ENCODE data around the gene LY6G6F. TPM values are rescaled to one million over a fixed set of nuclear protein-coding genes. Genes with fewer than 3 reads are reported as not detected.

The LY6G6F gene
- total RNA-seq, 1 experiment from 2014 or later: not detected

GRCh38 chr6:31661262-31662123 is 45.2 kb upstream of the LY6G6F start:
- ChIA-PET POLR2A (interaction anchor here (0.6 to 7.9 kb wide), 31 partner anchors 9 to 1657 kb away, joined by 3 to 263 read pairs (median 3); partner anchors contain the start of genes APOM, ATP6V1G2, BAG6 and CLIC1), CTCF (interaction anchor here (0.6 to 0.9 kb wide), 3 partner anchors 37 to 164 kb away, joined by 3 read pairs; partner anchors contain the start of gene ABHD16A)
- BruUV-seq (replicated peaks): no TSS peak
- H3K4me1 Mint-ChIP-seq (ENCODE audit: insufficient read depth, unreplicated experiment): peaks cover 44% of the 10 kb centered on the region
- H3K9me3 Mint-ChIP-seq (ENCODE audit: unreplicated experiment): no peaks in the 10 kb centered on the region
- H3K4me3 Mint-ChIP-seq (ENCODE audit: unreplicated experiment): peak overlapping the region; percentile 89
- intact Hi-C loops (cut with micrococcal nuclease): loop anchor here (5.0 kb wide), 1 partner anchor 39 kb away; the partner anchor contains the start of gene PRRC2A
- DNase-seq (ENCODE audit: unreplicated experiment): no peak
- H3K36me3 Mint-ChIP-seq (ENCODE audit: insufficient read depth, unreplicated experiment): peaks cover 68% of the 10 kb centered on the region
- no peaks in the 10 kb centered on the region for H3K27me3 Mint-ChIP-seq (ENCODE audit: insufficient read depth, unreplicated experiment)
- TF ChIP-seq, protein P1, sequence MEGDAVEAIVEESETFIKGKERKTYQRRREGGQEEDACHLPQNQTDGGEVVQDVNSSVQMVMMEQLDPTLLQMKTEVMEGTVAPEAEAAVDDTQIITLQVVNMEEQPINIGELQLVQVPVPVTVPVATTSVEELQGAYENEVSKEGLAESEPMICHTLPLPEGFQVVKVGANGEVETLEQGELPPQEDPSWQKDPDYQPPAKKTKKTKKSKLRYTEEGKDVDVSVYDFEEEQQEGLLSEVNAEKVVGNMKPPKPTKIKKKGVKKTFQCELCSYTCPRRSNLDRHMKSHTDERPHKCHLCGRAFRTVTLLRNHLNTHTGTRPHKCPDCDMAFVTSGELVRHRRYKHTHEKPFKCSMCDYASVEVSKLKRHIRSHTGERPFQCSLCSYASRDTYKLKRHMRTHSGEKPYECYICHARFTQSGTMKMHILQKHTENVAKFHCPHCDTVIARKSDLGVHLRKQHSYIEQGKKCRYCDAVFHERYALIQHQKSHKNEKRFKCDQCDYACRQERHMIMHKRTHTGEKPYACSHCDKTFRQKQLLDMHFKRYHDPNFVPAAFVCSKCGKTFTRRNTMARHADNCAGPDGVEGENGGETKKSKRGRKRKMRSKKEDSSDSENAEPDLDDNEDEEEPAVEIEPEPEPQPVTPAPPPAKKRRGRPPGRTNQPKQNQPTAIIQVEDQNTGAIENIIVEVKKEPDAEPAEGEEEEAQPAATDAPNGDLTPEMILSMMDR (IDR thresholded peaks at IDR 0.05; ENCODE audit: unreplicated experiment): no peak
- H3K27ac Mint-ChIP-seq (ENCODE audit: low read depth, unreplicated experiment): peak overlapping the region; percentile 64

DNA sequence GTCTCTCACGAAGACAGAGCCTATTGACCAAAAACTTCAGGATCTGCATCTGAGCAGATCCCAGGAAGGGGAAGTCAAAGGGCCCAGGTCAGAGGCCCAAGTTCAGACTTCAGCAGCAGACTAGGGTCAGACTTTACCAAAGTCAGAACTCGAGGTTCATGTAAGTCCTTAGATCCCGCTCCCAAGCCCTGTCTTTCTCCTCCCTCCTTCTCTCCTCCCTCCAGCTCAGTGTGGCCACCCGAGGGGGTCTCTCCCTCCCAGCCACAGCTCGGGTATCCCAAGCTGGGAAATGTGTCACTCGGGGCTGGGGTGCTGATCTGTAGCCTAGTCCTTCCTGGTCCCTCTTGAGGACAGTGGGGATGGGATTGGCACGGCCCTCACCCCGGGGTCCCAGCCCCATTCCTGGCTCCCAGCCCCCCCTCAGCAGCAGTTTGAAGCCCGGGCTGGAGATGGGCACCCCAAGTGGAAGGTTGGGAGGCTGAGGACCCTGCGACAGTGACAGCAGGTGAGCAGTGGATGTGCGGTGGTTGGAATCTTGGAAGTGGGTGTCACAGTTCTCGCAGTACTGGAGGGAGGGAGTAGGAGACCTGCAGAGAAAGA is 44.4 kb upstream of the LY6G6F start:
- ChIA-PET CTCF (interaction anchor here (0.6 to 0.7 kb wide), 3 partner anchors 119 to 391 kb away, joined by 3 to 4 read pairs (median 4); no protein-coding TSS in a partner anchor), POLR2A (interaction anchor here (0.8 to 7.9 kb wide), 8 partner anchors 10 to 309 kb away, joined by 3 to 263 read pairs (median 6); partner anchors contain the start of genes APOM, ATP6V1G2, BAG6 and DXO)
- Mint-ChIP-seq H3K4me3 (ENCODE audit: unreplicated experiment) (peak overlapping the region; percentile 89), H3K36me3 (ENCODE audit: insufficient read depth, unreplicated experiment) (peaks cover 69% of the 10 kb centered on the region), H3K4me1 (ENCODE audit: insufficient read depth, unreplicated experiment) (peaks cover 42% of the 10 kb centered on the region), H3K9me3 (ENCODE audit: unreplicated experiment) (no peaks in the 10 kb centered on the region), H3K27me3 (ENCODE audit: insufficient read depth, unreplicated experiment) (no peaks in the 10 kb centered on the region), H3K27ac (ENCODE audit: low read depth, unreplicated experiment) (no peak overlapping the region)
- BruUV-seq (replicated peaks): no TSS peak
- TF ChIP-seq, protein P1 (IDR thresholded peaks at IDR 0.05; ENCODE audit: unreplicated experiment): no peak
- DNase-seq (ENCODE audit: unreplicated experiment): no peak
- intact Hi-C loops (cut with micrococcal nuclease): loop anchor here (5.0 kb wide), 1 partner anchor 40 kb away; the partner anchor contains the start of gene PRRC2A

DNA sequence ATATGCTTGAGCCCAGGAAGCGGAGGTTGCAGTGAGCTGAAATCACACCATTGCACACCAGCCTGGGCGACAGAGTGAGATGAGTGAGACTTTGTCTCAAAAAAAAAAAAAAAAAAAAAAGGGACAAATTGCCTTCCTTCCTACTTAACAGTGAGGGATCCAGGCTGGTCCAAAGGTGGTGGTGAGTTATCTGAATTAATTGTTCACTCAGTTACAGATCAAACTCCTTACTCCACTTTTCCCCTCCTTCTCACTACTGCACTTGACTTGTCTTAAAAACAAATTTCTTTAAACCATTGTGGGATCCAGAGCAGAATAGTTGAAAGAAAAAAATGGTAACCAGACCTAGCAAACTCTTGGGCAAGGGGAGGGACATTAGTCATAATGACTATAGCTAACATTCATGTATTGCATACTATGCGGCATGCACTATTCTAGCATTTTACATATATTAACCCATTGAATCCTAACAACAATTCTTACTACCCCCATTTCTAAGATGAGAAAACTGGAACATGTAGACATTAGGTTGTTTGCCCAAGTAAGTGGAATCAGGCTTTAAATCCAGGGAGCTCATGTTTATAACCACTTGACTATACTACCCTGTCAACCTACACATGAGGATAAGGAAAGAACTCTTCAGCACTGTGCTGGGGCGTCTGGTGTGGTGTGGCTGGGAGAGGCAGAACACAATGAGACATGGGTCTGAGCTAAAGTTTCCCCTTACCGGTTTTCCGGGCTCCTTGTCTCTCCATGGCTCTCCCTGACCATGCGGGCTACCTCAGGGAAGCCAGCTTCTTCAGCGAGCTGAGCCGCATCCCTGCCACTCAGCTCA is 43.3 kb upstream of the LY6G6F start:
- TF ChIP-seq, protein P1 (IDR thresholded peaks at IDR 0.05; ENCODE audit: unreplicated experiment): no peak
- H3K4me3 Mint-ChIP-seq (ENCODE audit: unreplicated experiment): peak overlapping the region; percentile 99
- no peaks in the 10 kb centered on the region for H3K27me3 Mint-ChIP-seq (ENCODE audit: insufficient read depth, unreplicated experiment)
- H3K36me3 Mint-ChIP-seq (ENCODE audit: insufficient read depth, unreplicated experiment): peaks cover 77% of the 10 kb centered on the region
- BruUV-seq (replicated peaks): no TSS peak
- CTCF ChIA-PET: interaction anchor here (0.6 to 0.9 kb wide), 5 partner anchors 8 to 390 kb away, joined by 4 to 9 read pairs (median 4); partner anchors contain the start of gene APOM
- H3K4me1 Mint-ChIP-seq (ENCODE audit: insufficient read depth, unreplicated experiment): peaks cover 43% of the 10 kb centered on the region
- peak; percentile 48 for DNase-seq (ENCODE audit: unreplicated experiment)
- H3K9me3 Mint-ChIP-seq (ENCODE audit: unreplicated experiment): no peaks in the 10 kb centered on the region
- intact Hi-C loops (cut with micrococcal nuclease): loop anchor here (5.0 kb wide), 1 partner anchor 41 kb away; the partner anchor contains the start of gene PRRC2A
- POLR2A ChIA-PET: interaction anchor here (0.5 to 7.9 kb wide), 19 partner anchors 11 to 532 kb away, joined by 3 to 263 read pairs (median 12); partner anchors contain the start of genes ABHD16A, APOM, ATP6V1G2 and BAG6
- H3K27ac Mint-ChIP-seq (ENCODE audit: low read depth, unreplicated experiment): peak overlapping the region; percentile 99
